ENCODE results near the gene UBE2J1.

Gene UBE2J1

GRCh38 chr6:89287351-89288028 is 65.0 kb downstream of the UBE2J1 start:
- no peak for DNase-seq

- DNase-seq = no peak
Observed at GRCh38 chr6:89286516-89286915, 66.0 kb downstream of the UBE2J1 start.

GRCh38 chr6:89284963-89285735 is 67.4 kb downstream of the UBE2J1 start:
- no peak for DNase-seq

- DNase-seq = no peak
Observed at GRCh38 chr6:89284081-89284480, 68.4 kb downstream of the UBE2J1 start.

GRCh38 chr6:89282749-89283148 is 69.8 kb downstream of the UBE2J1 start:
- no peak for DNase-seq

DNA sequence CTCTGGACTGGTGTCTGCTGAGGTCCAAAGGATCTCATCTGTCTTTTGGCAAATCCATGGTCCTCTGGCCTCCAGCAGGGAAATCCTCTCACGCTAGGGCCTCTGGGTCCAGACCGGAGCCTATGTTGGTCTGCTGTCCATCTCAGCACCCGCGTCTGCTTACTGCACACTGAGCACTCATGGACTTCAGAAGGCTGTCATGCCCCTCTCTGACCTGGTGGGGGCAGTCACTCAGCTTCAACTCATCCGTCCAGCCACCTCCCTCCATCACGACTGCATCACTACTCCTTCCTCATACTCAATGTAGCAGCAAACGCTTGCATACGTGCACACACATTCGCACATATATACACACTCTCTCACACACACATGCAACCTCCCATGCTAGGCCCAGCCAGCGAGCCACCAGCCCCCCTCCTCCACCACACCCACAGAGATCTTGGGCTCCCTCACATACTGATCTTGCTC is 70.7 kb downstream of the UBE2J1 start:
- no peak for DNase-seq

DNA sequence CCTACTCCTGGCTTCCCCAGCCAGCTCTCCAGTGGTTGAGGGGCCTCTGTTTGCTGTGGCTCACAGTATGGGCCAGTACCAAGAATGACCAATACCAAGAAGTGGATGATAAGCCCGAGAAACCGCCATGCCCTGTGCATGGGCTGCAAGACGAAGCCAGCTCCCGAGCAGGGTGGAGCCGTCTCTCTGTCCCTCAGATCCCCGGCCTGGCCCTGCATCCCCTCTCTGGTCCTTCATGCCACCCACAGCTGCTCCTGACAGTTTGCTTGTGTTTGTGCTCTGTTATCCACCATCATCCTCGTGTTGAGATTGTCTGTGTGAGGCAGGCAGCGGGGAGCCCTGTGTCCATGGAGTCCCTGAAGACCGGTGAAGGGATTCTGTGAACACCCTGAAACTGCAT is 73.6 kb downstream of the UBE2J1 start:
- DNase-seq = no peak
